HG02943 (cell line): Measurements from ENCODE around the gene RETSAT.
A peak's percentile ranks its signal among the peaks of the same experiment; 100 is the strongest.
"Not testable (repeated sequence)": the region's sequence is repeated elsewhere in the genome, so short reads cannot be mapped to it uniquely, and the experiment has no call there.

Source experiments
- ATAC-seq: cut with Tn5 transposase; IDR thresholded peaks from one replicate; pipeline ENCODE4 v1.9.1; 2021; ENCODE audit warnings: mild to moderate bottlenecking, low read depth, moderate library complexity; ENCODE audit not compliant: unreplicated experiment

Gene RETSAT

DNA sequence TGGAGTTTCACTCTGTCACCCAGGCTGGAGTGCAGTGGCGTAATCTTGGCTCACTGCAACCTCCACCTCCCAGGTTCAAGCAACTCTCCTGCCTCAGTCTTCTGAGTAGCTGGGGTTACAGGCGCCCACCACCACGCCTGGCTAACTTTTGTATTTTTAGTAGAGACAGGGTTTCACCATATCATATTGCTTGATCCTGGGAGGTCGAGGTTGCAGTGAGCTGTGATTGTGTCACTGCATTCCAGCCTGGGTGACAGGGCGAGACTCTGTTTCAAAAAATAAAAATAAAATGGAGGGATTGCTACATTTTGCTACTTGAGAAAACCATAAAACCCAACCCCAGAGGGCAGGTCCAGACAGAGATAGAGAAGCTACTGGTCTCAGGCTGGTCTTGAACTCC, 28.8 kb upstream of the RETSAT start:
- not testable (repeated sequence) for ATAC-seq

DNA sequence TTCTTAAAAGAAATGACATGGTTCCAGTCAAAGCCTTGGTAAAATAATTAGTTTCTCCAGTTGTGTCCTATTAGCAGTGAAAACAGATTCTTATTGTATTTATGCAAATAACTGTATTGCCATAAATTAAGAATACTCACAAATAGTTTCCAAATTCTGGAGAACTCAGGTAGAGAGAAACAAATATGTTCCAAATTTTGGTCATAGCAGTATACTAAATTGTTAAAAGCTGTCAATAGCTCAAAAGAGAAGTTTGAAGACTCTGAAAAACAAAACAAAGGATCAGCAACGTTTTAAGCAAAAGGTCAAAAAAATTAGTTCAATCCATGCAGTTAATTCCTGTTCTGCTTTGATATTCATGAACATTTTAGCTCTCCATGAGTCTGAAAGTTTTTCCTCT, 25.7 kb upstream of the RETSAT start:
- ATAC-seq = no peak

- no peak for ATAC-seq
Measured at GRCh38 chr2:85378257-85378656, 23.9 kb upstream of the RETSAT start.

GRCh38 chr2:85377083-85377482, 22.8 kb upstream of the RETSAT start:
- no peak for ATAC-seq

DNA sequence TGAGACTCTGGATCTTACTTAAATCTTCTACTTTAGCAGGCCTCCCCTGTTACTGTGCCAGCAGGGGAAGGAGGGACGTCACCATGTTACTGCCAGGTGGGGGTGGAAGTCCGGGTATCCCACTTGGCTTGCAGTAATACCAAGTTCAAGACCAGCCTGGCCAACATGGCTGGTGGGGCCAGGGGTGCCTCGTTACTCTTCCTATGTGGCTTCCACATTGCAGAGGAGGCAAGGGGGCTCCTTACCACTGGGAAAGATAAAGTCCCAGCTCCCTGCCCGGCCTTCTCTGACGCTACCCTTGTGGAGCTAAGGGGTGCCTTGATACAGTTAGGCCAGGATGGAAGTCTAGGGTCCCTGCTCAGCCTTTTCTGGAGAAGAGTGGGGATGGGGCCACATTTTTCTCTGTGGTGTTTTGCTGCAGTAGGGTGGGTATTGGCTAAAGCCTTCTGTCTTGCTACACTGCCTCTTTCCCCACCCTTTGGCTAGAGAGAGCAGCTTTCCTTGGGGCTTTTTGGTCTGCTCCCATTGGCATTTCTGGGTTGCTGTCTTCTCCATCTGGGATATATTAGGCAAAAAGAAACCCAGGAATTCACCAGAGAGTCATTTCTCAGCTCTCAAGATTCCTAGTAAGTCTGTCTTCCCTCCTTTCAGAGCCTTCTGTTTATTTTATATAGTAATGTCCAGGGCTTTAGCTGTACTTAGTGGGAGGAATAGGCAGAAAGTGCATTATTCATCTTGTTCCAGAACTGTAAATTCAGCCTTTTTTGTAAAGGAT, 22.1 kb upstream of the RETSAT start:
- ATAC-seq = no peak

- no peak for ATAC-seq
Measured at GRCh38 chr2:85371045-85371444, 16.7 kb upstream of the RETSAT start.

DNA sequence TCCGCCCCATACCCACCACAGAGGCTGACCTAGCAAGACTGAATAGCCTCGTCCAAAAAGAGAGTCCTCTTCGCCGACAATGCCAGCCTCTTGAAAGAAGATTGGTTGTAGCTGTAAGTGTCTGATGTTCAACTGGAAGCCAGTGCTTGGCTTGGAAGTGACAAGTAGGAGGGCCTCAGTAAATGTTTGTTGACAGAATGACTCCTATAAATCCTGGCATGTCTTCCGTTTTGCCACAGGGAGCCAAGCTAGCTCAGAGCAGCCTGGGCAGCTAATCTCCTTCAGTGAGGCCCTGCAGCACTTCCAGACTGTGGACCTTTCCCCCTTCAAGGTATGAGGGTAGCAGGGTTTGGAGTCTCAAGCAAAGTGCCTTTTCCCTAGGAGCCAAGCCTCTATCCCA, 15.2 kb upstream of the RETSAT start:
- no peak for ATAC-seq

- ATAC-seq = no peak
Measured at GRCh38 chr2:85368921-85369320, 14.6 kb upstream of the RETSAT start.

- ATAC-seq = no peak
Measured at GRCh38 chr2:85367180-85367579, 12.9 kb upstream of the RETSAT start.

GRCh38 chr2:85362653-85363387, 8.5 kb upstream of the RETSAT start:
- ATAC-seq = not testable (repeated sequence)

DNA sequence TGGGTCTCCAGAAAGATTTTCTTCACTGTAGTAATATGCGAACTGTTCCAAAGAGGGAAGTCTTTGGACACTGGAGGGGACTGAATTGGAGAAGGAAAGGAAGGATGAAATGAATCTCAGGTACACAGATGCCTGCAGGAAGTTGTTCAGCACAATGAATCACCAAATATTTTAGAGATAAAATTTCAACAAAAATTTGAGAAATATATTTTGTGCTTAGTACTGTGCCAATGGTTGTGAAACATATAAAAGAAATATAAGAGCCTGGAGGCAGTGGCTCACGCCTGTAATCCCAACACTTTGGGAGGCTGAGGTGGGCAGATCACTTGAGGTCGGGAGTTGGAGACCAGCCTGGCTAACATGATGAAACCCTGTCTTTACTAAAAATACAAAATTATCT, 3.4 kb upstream of the RETSAT start:
- no peak for ATAC-seq

DNA sequence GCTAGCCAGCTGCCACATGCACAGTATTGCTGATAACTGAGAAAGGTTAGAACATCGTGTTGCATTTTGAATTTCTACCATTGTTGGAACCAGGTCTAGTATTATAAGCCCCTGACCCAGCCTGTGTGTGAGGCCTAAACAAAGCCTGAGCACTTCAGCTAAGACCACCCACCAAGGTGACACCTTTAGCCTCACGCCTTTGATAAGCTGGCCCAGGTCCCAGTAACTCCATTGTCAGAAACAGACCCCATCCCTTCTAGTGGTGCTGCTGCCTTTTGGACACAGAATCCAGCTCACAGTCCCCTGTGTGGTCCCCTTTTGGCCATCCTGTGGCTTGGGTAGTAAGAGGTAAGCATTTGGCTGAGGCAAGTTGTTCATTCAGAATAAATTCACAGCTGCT, 1.9 kb upstream of the RETSAT start:
- no peak for ATAC-seq

GRCh38 chr2:85355521-85355920, 1.2 kb upstream of the RETSAT start:
- ATAC-seq = no peak

- no peak for ATAC-seq
Measured at GRCh38 chr2:85355073-85355410, 714 bp upstream of the RETSAT start.

DNA sequence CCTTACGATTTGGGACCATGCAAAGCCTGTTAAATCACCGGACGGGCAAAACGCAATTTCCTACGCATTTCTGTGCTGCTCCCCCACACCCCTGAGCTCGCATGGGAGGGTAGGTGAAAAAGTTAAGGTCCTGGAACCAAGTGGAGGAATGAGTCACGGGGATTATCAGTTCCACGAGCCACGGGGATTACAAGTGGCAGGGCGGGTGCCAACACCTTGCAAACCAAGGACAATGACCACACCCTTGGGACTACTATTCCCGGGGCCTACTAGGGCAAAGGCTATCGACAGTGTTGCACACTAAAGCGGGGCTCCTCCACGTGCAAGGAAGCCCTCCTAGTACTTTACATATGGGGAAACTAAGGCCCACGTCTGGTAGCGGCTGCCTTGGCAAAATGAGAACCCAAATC, 447 bp downstream of the RETSAT start:
- ATAC-seq = peak; percentile 6

GRCh38 chr2:85347599-85347998, 6.7 kb downstream of the RETSAT start:
- no peak for ATAC-seq

GRCh38 chr2:85344356-85344954, 9.9 kb downstream of the RETSAT start:
- ATAC-seq = no peak

DNA sequence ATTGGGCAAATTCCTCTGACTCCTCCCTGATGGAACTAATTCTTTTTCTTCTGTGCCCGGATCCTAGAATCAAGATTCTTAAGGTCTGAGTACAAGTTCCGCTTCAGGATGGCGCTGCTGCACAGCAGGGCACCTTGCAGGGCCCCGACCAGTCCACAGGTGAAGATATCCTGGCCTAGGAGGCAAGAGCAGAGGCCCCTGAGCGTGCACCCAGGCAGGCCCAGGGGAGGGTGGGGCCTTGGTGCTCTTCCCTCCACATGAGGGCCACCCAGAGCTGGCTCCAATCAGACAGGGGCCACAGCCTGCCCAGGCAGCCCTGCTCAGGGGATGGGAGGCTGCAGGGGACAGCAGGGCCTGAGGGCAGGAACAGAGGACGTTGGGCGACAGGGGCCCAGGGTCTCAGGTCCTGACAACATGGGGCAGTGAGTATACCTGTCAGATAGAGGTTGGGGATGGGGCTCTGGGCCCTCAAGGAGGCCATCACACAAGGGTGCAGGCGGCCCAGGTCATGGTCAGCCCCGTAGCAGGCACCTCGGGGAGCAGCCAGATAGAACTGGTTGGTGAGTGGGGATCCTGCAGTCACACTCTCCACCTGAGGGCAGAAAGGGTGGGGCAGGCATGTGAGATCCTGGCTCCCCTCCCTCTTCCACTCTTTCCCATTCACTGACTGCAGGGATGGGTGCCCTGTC, 11.0 kb downstream of the RETSAT start:
- not testable (repeated sequence) for ATAC-seq

- no peak for ATAC-seq
Measured at GRCh38 chr2:85342156-85342555, 12.2 kb downstream of the RETSAT start.

DNA sequence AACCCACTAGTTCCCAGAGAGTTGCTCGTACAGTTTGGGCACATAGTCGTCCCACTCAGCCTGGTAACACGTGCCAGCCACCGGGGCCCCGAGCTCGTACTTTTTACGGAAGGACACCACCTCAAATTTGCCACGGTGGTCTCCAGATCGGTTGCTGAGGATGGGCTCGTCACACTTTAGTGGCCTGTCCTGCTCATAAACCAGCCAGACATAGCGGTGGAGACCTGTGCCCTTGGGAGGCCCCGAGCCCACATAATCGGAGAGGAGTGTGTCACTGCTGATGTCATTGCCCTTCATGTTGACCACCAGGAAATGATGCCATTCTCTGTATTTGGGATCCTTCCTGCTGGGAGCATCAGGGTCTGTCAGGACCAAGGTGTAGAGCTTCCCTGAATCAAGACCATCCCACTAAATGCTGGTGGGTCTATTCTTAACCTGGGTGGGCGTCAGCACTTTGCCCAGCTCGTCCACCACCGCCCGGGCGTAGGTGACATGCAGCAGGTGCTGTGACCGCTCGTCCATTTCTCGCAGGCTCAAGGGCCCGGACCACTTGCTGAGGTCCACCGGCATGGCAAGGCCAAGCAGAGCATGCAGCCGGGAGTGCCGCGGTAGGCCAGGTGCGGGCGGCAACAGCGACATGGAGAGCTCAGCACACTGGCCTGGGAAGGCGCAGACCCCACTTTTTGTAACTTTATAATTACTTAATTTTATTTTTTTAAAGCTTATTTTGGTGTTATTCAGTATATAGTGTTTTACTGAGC, 12.9 kb downstream of the RETSAT start:
- ATAC-seq = no peak
